HCT116 (cell line): ENCODE results near the gene NPAS4. TPM values are rescaled to one million over a fixed set of nuclear protein-coding genes. Genes with fewer than 3 reads are reported as not detected.

Experiments used
- ATAC-seq: fragments of 200-7000 bp; cut with Tn5 transposase; 2 replicates; pipeline ENCODE4 v1.9.1; 2020; ENCODE audit warnings: mild to moderate bottlenecking, moderate library complexity
- BruUV-seq: library from RNA; stranded (reverse); fragments of 400-500 nt; replicated peaks from 2 replicates; lab custom pipeline; 2021; lab: Mats Ljungman, UMichigan
- CTCF ChIA-PET: fragments of 300-600 bp; sonication (Branson Sonifier 250); formaldehyde crosslinking; loops from one replicate; lab custom pipeline; 2021; ENCODE audit warnings: antibody characterized with exemption; lab: Charles Lee
- POLR2A ChIA-PET: fragments of 300-600, 350-600 bp; sonication (Branson Sonifier 250); formaldehyde crosslinking; loops from one replicate; lab custom pipeline; 2021; ENCODE audit warnings: antibody characterized with exemption; lab: Charles Lee
- RAD21 ChIA-PET, 2 experiments: fragments of 300-600 bp; sonication (Branson Sonifier 250); formaldehyde crosslinking; loops; one replicate each; lab custom pipeline; 2023; ENCODE audit warnings: low total read pairs in 2 of 2; ENCODE audit not compliant: uncharacterized antibody in 2 of 2, unreplicated experiment in 2 of 2, low non-redundant PET in 1 of 2; lab: Charles Lee
- DNase-seq: peaks from one replicate; pipeline ENCODE4 v3.0.0-alpha.2; 2010; ENCODE audit warnings: low read depth, low spot score
- H2AFZ ChIP-seq: fragments of 200-600 bp; shearing (Covaris generic), sonication (generic); 2 replicates; pipeline ENCODE4 v1.6.1; 2017; ENCODE audit warnings: low read depth, mixed run types, mixed read lengths, antibody characterized with exemption, low read length; ENCODE audit not compliant: poor library complexity, severe bottlenecking
- H3K27ac ChIP-seq: 2 replicates; pipeline ENCODE4 v1.5.1; 2012; ENCODE audit warnings: low read depth, low read length
- H3K27me3 ChIP-seq: fragments of 200-600 bp; sonication (generic); 2 replicates; pipeline ENCODE4 v1.6.1; 2016; ENCODE audit warnings: mixed run types, low read length, mixed read lengths; ENCODE audit not compliant: insufficient read depth
- H3K36me3 ChIP-seq, 2 experiments: fragments of 200-500 bp in 1 of 2; fragments of 200-600 bp in 1 of 2; sonication (Bioruptor generic) in 1 of 2; sonication (generic) in 1 of 2; 2 replicates each; pipeline versions ENCODE4 v1.5.1 to v1.6.1; 2014 to 2016; ENCODE audit warnings: low read length in 2 of 2, inconsistent platforms in 1 of 2, mixed read lengths in 1 of 2, mixed run types in 1 of 2; ENCODE audit not compliant: insufficient read depth in 2 of 2, control insufficient read depth in 1 of 2
- H3K4me1 ChIP-seq, 2 experiments: fragments of 200-600 bp in 1 of 2; sonication (generic) in 1 of 2; 2 replicates each; pipeline versions ENCODE4 v1.5.1 to v1.6.1; 2012 to 2017; ENCODE audit warnings: low read length in 2 of 2, inconsistent platforms in 1 of 2, mild to moderate bottlenecking in 1 of 2, mixed read lengths in 1 of 2, mixed run types in 1 of 2, moderate library complexity in 1 of 2; ENCODE audit not compliant: insufficient read depth in 2 of 2, control insufficient read depth in 1 of 2
- H3K4me2 ChIP-seq: fragments of 200-600 bp; sonication (generic); 2 replicates; pipeline ENCODE4 v1.6.1; 2017; ENCODE audit warnings: mixed run types, low read length, mixed read lengths
- H3K4me3 ChIP-seq, 2 experiments: fragments of 200-600 bp in 1 of 2; sonication (generic) in 1 of 2; replicated peaks in 1 of 2; 2 replicates each; pipeline ENCODE4 v1.5.1; 2011 to 2016; ENCODE audit warnings: low read length in 2 of 2, control low read depth in 1 of 2, low read depth in 1 of 2, mild to moderate bottlenecking in 1 of 2, mixed read lengths in 1 of 2, mixed run types in 1 of 2
- H3K79me2 ChIP-seq: fragments of 200-600 bp; sonication (generic); 2 replicates; pipeline ENCODE4 v1.6.1; 2017; ENCODE audit warnings: mild to moderate bottlenecking, mixed run types, low read length, moderate library complexity, mixed read lengths; ENCODE audit not compliant: insufficient read depth
- H3K9ac ChIP-seq: fragments of 200-600 bp; sonication (generic); 2 replicates; pipeline ENCODE4 v1.6.1; 2016; ENCODE audit warnings: low read length, mixed read lengths
- H3K9me2 ChIP-seq: fragments of 200-600 bp; sonication (generic), shearing (Covaris generic); 2 replicates; pipeline ENCODE4 v1.6.1; 2017; ENCODE audit warnings: mixed run types, mild to moderate bottlenecking, moderate library complexity; ENCODE audit not compliant: insufficient read depth
- H3K9me3 ChIP-seq, 2 experiments: fragments of 200-500 bp in 1 of 2; fragments of 200-600 bp in 1 of 2; sonication (Bioruptor generic) in 1 of 2; sonication (generic) in 1 of 2; 2 replicates each; pipeline ENCODE4 v1.6.1; 2014 to 2017; ENCODE audit warnings: low read length in 2 of 2, mixed read lengths in 2 of 2, inconsistent platforms in 1 of 2, low read depth in 1 of 2, mild to moderate bottlenecking in 1 of 2, mixed run types in 1 of 2, moderate library complexity in 1 of 2; ENCODE audit not compliant: control insufficient read depth in 1 of 2, insufficient read depth in 1 of 2
- H4K20me1 ChIP-seq: fragments of 200-600 bp; sonication (generic), shearing (Covaris generic); 2 replicates; pipeline ENCODE4 v1.6.1; 2017; ENCODE audit warnings: mixed run types, mild to moderate bottlenecking, moderate library complexity; ENCODE audit not compliant: insufficient read depth
- CBX3 ChIP-seq: IDR thresholded peaks from 2 replicates; pipeline ENCODE4 v1.6.1; 2012; ENCODE audit warnings: low read depth
- EGR1 ChIP-seq: IDR thresholded peaks from 2 replicates; pipeline ENCODE4 v1.6.1; 2012; ENCODE audit warnings: low read depth
- ELF1 ChIP-seq: IDR thresholded peaks from 2 replicates; pipeline ENCODE4 v1.6.1; 2012; ENCODE audit warnings: low read depth, borderline replicate concordance
- EZH2 ChIP-seq: fragments of 200-600 bp; sonication (generic); IDR thresholded peaks from 2 replicates; pipeline ENCODE4 v1.6.1; 2017; ENCODE audit warnings: antibody characterized with exemption, mixed run types
- EZH2phosphoT487 ChIP-seq: fragments of 200-600 bp; IDR thresholded peaks from 2 replicates; pipeline ENCODE4 v1.6.1; 2018; ENCODE audit warnings: antibody characterized with exemption, borderline replicate concordance
- FOSL1 ChIP-seq: IDR thresholded peaks from 2 replicates; pipeline ENCODE4 v1.6.1; 2012; ENCODE audit warnings: low read depth
- JUND ChIP-seq: IDR thresholded peaks from 2 replicates; pipeline ENCODE4 v1.6.1; 2012
- POLR2A ChIP-seq: IDR thresholded peaks from 2 replicates; pipeline ENCODE4 v1.7.0; 2011; ENCODE audit warnings: borderline replicate concordance; ENCODE audit not compliant: insufficient read depth, insufficient read length; ENCODE audit errors: extremely low read depth
- RAD21 ChIP-seq: IDR thresholded peaks from 2 replicates; pipeline ENCODE4 v1.6.1; 2012; ENCODE audit warnings: low read depth, mild to moderate bottlenecking
- SP1 ChIP-seq: IDR thresholded peaks from 2 replicates; pipeline ENCODE4 v1.6.1; 2012; ENCODE audit warnings: low read depth
- SRF ChIP-seq: IDR thresholded peaks from 2 replicates; pipeline ENCODE4 v1.6.1; 2012; ENCODE audit warnings: low read depth
- TCF7L2 ChIP-seq: IDR thresholded peaks from 2 replicates; pipeline ENCODE4 v1.7.0; 2011; ENCODE audit warnings: borderline replicate concordance, inconsistent platforms; ENCODE audit not compliant: insufficient read depth, insufficient read length; ENCODE audit errors: extremely low read depth
- ZFX ChIP-seq: fragments of 450-650 bp; IDR thresholded peaks from 2 replicates; pipeline ENCODE4 v1.6.1; 2017
- ZNF274 ChIP-seq: fragments of 200-500 bp; sonication (Bioruptor generic); IDR thresholded peaks from 2 replicates; pipeline ENCODE4 v1.6.1; 2014; ENCODE audit warnings: mild to moderate bottlenecking, low read depth, low read length, inconsistent platforms
- intact Hi-C: fragments of 100-400 bp; cut with micrococcal nuclease; formaldehyde crosslinking; loops from 2 replicates; pipeline ENCODE4 v1.10.0; 2022
- total RNA-seq: library from RNA; stranded (reverse); gene quantifications from one replicate; pipeline ENCODE4 v1.2.1, GENCODE V29; 2021; ENCODE audit not compliant: unreplicated experiment
- TF ChIP-seq, protein P1 (sequence below): IDR thresholded peaks from 2 replicates; pipeline ENCODE4 v1.6.1; 2012
- TF ChIP-seq, protein P2 (sequence below), 3 experiments: fragments of 200-600 bp in 1 of 3; sonication (generic) in 1 of 3; IDR thresholded peaks in 2 of 3; conservative IDR thresholded peaks in 1 of 3; 2 replicates each; pipeline ENCODE4 v1.5.1; 2012 to 2017; ENCODE audit warnings: low read depth in 2 of 3, low read length in 2 of 3, antibody characterized with exemption in 1 of 3, borderline replicate concordance in 1 of 3, control low read depth in 1 of 3, mild to moderate bottlenecking in 1 of 3, mixed read lengths in 1 of 3, mixed run types in 1 of 3, moderate library complexity in 1 of 3; ENCODE audit not compliant: insufficient read depth in 1 of 3
- TF ChIP-seq, protein P3 (sequence below): IDR thresholded peaks from 2 replicates; pipeline ENCODE4 v1.6.1; 2012; ENCODE audit warnings: low read depth
- TF ChIP-seq, protein P4 (sequence below): IDR thresholded peaks from 2 replicates; pipeline ENCODE4 v1.6.1; 2012

NPAS4 gene
- total RNA-seq, 1 experiment from 2014 or later = not detected

DNA sequence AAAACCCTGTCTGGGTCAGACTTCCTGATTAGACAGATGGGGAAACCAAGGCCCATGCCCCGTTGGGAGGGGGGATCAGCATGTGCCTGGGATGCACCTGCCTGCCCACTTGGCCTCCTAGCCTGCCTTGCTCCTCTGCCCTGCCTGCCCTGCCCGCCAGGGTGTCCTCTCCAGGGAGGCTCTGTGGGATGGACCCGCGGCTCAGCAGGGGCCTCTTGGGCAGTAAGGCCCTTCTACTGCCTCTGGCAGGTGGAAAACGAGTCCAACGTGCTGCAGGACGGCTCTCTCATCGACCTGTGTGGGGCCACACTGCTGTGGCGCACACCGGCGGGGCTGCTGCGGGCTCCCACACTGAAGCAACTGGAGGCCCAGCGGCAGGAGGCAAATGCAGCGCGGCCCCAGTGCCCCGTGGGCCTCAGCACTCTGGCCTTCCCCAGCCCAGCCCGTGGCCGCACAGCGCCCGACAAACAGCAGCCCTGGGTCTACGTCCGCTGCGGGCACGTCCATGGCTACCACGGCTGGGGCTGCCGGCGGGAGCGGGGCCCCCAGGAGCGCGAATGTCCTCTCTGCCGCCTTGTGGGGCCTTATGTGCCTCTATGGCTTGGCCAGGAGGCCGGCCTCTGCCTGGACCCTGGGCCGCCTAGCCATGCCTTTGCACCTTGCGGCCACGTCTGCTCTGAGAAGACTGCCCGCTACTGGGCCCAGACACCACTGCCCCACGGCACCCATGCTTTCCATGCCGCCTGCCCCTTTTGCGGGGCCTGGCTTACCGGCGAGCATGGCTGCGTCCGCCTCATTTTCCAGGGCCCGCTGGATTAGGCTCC, 54.7 kb downstream of the NPAS4 start:
- peaks cover 0 to 8% of the 10 kb centered on the region in 2 experiments; a peak in 1 of 4 replicates for H3K4me1 ChIP-seq
- H3K9ac ChIP-seq = no peak overlapping the region
- H4K20me1 ChIP-seq = no peaks in the 10 kb centered on the region
- H3K36me3 ChIP-seq = peaks cover 8 to 12% of the 10 kb centered on the region in 2 experiments; a peak in 2 of 4 replicates
- POLR2A ChIA-PET = no interaction called here
- H3K9me3 ChIP-seq = no peaks in the 10 kb centered on the region
- CTCF ChIA-PET = interaction anchor here (0.9 kb wide), 1 partner anchor 90 kb away, joined by 3 read pairs; no protein-coding TSS in a partner anchor
- no peak overlapping the region for H3K27ac ChIP-seq
- H3K4me3 ChIP-seq = no peak overlapping the region
- BruUV-seq = no TSS peak
- RAD21 ChIA-PET = no interaction called here
- H3K27me3 ChIP-seq = no peaks in the 10 kb centered on the region
- no peaks in the 10 kb centered on the region for H3K9me2 ChIP-seq
- H3K79me2 ChIP-seq = peaks cover 6% of the 10 kb centered on the region; the same call in 1 of the 2 replicates
- no peak for DNase-seq
- TF ChIP-seq TCF7L2 = no peak
- no peak for TF ChIP-seq EGR1
- TF ChIP-seq EZH2 = no peak
- no peak for TF ChIP-seq CBX3
- no peak for TF ChIP-seq SRF
- TF ChIP-seq, protein P1, sequence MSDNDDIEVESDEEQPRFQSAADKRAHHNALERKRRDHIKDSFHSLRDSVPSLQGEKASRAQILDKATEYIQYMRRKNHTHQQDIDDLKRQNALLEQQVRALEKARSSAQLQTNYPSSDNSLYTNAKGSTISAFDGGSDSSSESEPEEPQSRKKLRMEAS = no peak
- no peak for TF ChIP-seq SP1
- TF ChIP-seq, protein P2, sequence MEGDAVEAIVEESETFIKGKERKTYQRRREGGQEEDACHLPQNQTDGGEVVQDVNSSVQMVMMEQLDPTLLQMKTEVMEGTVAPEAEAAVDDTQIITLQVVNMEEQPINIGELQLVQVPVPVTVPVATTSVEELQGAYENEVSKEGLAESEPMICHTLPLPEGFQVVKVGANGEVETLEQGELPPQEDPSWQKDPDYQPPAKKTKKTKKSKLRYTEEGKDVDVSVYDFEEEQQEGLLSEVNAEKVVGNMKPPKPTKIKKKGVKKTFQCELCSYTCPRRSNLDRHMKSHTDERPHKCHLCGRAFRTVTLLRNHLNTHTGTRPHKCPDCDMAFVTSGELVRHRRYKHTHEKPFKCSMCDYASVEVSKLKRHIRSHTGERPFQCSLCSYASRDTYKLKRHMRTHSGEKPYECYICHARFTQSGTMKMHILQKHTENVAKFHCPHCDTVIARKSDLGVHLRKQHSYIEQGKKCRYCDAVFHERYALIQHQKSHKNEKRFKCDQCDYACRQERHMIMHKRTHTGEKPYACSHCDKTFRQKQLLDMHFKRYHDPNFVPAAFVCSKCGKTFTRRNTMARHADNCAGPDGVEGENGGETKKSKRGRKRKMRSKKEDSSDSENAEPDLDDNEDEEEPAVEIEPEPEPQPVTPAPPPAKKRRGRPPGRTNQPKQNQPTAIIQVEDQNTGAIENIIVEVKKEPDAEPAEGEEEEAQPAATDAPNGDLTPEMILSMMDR (IDR thresholded peaks at IDR 0.05 in 2 of 3, conservative IDR thresholded peaks at IDR 0.05 in 1 of 3; ENCODE audit: borderline replicate concordance in 1 of 3, insufficient read depth in 1 of 3, low read depth in 2 of 3, low read length in 2 of 3) = no peak
- TF ChIP-seq, protein P3, sequence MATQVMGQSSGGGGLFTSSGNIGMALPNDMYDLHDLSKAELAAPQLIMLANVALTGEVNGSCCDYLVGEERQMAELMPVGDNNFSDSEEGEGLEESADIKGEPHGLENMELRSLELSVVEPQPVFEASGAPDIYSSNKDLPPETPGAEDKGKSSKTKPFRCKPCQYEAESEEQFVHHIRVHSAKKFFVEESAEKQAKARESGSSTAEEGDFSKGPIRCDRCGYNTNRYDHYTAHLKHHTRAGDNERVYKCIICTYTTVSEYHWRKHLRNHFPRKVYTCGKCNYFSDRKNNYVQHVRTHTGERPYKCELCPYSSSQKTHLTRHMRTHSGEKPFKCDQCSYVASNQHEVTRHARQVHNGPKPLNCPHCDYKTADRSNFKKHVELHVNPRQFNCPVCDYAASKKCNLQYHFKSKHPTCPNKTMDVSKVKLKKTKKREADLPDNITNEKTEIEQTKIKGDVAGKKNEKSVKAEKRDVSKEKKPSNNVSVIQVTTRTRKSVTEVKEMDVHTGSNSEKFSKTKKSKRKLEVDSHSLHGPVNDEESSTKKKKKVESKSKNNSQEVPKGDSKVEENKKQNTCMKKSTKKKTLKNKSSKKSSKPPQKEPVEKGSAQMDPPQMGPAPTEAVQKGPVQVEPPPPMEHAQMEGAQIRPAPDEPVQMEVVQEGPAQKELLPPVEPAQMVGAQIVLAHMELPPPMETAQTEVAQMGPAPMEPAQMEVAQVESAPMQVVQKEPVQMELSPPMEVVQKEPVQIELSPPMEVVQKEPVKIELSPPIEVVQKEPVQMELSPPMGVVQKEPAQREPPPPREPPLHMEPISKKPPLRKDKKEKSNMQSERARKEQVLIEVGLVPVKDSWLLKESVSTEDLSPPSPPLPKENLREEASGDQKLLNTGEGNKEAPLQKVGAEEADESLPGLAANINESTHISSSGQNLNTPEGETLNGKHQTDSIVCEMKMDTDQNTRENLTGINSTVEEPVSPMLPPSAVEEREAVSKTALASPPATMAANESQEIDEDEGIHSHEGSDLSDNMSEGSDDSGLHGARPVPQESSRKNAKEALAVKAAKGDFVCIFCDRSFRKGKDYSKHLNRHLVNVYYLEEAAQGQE = no peak
- no peak for TF ChIP-seq JUND
- no peak for TF ChIP-seq RAD21
- no peak for TF ChIP-seq FOSL1
- TF ChIP-seq, protein P4, sequence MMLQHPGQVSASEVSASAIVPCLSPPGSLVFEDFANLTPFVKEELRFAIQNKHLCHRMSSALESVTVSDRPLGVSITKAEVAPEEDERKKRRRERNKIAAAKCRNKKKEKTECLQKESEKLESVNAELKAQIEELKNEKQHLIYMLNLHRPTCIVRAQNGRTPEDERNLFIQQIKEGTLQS = no peak
- no peak for TF ChIP-seq ZNF274
- TF ChIP-seq ELF1 = no peak
- TF ChIP-seq POLR2A = no peak
- no peak for TF ChIP-seq EZH2phosphoT487
- no peak for TF ChIP-seq ZFX
- TF ChIP-seq, all 23 proteins: peak for 0
- no peak for ATAC-seq
- H2AFZ ChIP-seq = no peak overlapping the region
- no peak overlapping the region for H3K4me2 ChIP-seq
- intact Hi-C loops = no loop called here
